ENCODE results near the gene PDE9A.

Gene PDE9A

GRCh38 chr21:42739061-42739931 lies 85.9 kb downstream of the PDE9A start:
- DNase-seq (ENCODE audit: low read depth) = no peak

- DNase-seq (ENCODE audit: low read depth) = no peak
These were observed 87.0 kb downstream of the PDE9A start for GRCh38 chr21:42740405-42740909.

GRCh38 chr21:42741066-42741465 lies 87.6 kb downstream of the PDE9A start:
- no peak for DNase-seq (ENCODE audit: low read depth)

GRCh38 chr21:42744520-42745445 lies 91.4 kb downstream of the PDE9A start:
- no peak for DNase-seq (ENCODE audit: low read depth)

GRCh38 chr21:42745511-42746239 lies 92.3 kb downstream of the PDE9A start:
- DNase-seq (ENCODE audit: low read depth) = no peak

GRCh38 chr21:42746240-42746592 lies 92.8 kb downstream of the PDE9A start:
- no peak for DNase-seq (ENCODE audit: low read depth)

GRCh38 chr21:42746593-42747275 lies 93.3 kb downstream of the PDE9A start:
- DNase-seq (ENCODE audit: low read depth) = no peak

GRCh38 chr21:42747276-42747701 lies 93.9 kb downstream of the PDE9A start:
- no peak for DNase-seq (ENCODE audit: low read depth)

GRCh38 chr21:42747746-42748351 lies 94.4 kb downstream of the PDE9A start:
- no peak for DNase-seq (ENCODE audit: low read depth)

- no peak for DNase-seq (ENCODE audit: low read depth)
These were observed 95.3 kb downstream of the PDE9A start for GRCh38 chr21:42748620-42749176.

- no peak for DNase-seq (ENCODE audit: low read depth)
These were observed 97.5 kb downstream of the PDE9A start for GRCh38 chr21:42750737-42751530.

GRCh38 chr21:42751866-42752265 lies 98.4 kb downstream of the PDE9A start:
- DNase-seq (ENCODE audit: low read depth) = no peak

- no peak for DNase-seq (ENCODE audit: low read depth)
These were observed 100.4 kb downstream of the PDE9A start for GRCh38 chr21:42753804-42754203.

GRCh38 chr21:42754270-42754933 lies 101.0 kb downstream of the PDE9A start:
- DNase-seq (ENCODE audit: low read depth) = no peak

- no peak for DNase-seq (ENCODE audit: low read depth)
These were observed 101.7 kb downstream of the PDE9A start for GRCh38 chr21:42755031-42755665.

- DNase-seq (ENCODE audit: low read depth) = no peak
These were observed 102.6 kb downstream of the PDE9A start for GRCh38 chr21:42755766-42756579.

- no peak for DNase-seq (ENCODE audit: low read depth)
These were observed 103.3 kb downstream of the PDE9A start for GRCh38 chr21:42756580-42757250.
